Bladder microvascular endothelial cell (primary cell): ENCODE measurements around the gene LAMB4. TPM values are rescaled to one million over a fixed set of nuclear protein-coding genes. Genes with fewer than 3 reads are reported as not detected.

ENCODE experiments used
- total RNA-seq: library from RNA; depleted of rRNA; stranded (reverse); fragments of >200 nt; gene quantifications from 2 replicates; pipeline ENCODE4 v1.2.3, GENCODE V29; 2014

The LAMB4 gene, protein sequence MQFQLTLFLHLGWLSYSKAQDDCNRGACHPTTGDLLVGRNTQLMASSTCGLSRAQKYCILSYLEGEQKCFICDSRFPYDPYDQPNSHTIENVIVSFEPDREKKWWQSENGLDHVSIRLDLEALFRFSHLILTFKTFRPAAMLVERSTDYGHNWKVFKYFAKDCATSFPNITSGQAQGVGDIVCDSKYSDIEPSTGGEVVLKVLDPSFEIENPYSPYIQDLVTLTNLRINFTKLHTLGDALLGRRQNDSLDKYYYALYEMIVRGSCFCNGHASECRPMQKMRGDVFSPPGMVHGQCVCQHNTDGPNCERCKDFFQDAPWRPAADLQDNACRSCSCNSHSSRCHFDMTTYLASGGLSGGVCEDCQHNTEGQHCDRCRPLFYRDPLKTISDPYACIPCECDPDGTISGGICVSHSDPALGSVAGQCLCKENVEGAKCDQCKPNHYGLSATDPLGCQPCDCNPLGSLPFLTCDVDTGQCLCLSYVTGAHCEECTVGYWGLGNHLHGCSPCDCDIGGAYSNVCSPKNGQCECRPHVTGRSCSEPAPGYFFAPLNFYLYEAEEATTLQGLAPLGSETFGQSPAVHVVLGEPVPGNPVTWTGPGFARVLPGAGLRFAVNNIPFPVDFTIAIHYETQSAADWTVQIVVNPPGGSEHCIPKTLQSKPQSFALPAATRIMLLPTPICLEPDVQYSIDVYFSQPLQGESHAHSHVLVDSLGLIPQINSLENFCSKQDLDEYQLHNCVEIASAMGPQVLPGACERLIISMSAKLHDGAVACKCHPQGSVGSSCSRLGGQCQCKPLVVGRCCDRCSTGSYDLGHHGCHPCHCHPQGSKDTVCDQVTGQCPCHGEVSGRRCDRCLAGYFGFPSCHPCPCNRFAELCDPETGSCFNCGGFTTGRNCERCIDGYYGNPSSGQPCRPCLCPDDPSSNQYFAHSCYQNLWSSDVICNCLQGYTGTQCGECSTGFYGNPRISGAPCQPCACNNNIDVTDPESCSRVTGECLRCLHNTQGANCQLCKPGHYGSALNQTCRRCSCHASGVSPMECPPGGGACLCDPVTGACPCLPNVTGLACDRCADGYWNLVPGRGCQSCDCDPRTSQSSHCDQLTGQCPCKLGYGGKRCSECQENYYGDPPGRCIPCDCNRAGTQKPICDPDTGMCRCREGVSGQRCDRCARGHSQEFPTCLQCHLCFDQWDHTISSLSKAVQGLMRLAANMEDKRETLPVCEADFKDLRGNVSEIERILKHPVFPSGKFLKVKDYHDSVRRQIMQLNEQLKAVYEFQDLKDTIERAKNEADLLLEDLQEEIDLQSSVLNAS (N-terminal part only)
- 0.06 and 0.16 TPM in 2 replicates for total RNA-seq

GRCh38 chr7:108130261-108130660 lies at the start of gene LAMB4:
TSS of gene LAMB4 (minus strand) at chr7:108130361. CDS start at chr7:108123164, 7,197 bp downstream.

GRCh38 chr7:108002726-108003598 lies 127.2 kb downstream of the LAMB4 start, which contains the start of gene LAMB1:
TSS of gene LAMB1 (minus strand) at chr7:108003161. CDS start at chr7:108002885, 276 bp downstream.

Other genes starting within 250 kb of the LAMB4 start
- gene DLD, start 239.2 kb downstream of the LAMB4 start, total RNA-seq: 45.8 and 81.7 TPM in 2 replicates
- gene LAMB1, start 127.2 kb downstream of the LAMB4 start, total RNA-seq: 419 and 918 TPM in 2 replicates